GM11168 (cell line): ENCODE results near the gene CD33.
"Not testable (repeated sequence)": the region's sequence is repeated elsewhere in the genome, so short reads cannot be mapped to it uniquely, and the experiment has no call there.

Source experiments
- in situ Hi-C: fragments of 300-500 bp; cut with MboI; formaldehyde crosslinking; loops from one replicate; pipeline ENCODE4 v1.12.0; 2022; ENCODE audit warnings: low sequenced_read_pairs; ENCODE audit not compliant: unreplicated experiment

The CD33 gene

DNA sequence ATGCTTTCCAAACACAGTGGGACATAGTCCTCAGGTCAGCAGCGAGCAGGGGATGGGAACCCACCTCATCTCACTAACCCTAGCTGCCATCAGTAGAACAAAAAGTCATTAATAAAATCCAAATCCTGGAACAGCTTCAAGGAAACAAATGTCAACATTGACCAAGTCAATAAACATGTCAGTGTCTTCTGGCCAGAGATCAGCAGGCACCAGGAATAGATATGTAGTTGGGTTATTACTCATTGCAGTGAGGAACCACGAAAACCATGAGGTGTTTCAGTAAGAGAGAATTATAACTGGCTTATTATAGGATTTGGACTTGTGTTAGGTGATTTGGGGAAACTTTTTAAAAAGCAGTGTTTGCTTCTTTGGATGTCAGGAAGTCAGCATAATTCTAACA, 17.1 kb upstream of the CD33 start:
- in situ Hi-C loops: no loop called here

DNA sequence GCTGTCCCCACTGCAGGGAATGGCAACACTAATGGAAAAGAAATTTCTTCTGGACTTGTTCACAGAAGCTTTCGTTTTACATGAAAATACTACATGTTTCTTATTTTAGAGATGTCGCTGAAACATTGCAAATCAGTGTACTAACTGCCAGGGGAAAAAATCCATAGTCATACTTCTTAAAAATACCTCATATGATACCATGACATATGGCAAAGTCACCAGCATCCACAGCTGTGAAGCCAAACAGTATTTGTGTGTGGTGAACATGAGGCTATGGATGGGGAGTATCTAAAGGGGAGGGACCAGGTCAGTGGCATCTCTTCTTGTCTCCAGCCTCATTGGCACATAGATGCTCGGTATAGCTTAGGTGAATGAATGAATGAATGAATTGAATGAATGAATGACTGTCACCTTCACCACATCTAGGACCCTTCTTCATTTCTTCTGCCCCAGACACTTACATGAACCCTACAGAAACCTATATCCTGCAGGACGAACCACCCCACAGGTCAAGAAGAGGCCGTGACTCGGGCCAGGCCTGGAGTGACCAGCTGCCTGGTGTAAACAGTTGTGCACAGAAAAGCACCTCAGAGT, 14.6 kb upstream of the CD33 start:
- in situ Hi-C loops: no loop called here

DNA sequence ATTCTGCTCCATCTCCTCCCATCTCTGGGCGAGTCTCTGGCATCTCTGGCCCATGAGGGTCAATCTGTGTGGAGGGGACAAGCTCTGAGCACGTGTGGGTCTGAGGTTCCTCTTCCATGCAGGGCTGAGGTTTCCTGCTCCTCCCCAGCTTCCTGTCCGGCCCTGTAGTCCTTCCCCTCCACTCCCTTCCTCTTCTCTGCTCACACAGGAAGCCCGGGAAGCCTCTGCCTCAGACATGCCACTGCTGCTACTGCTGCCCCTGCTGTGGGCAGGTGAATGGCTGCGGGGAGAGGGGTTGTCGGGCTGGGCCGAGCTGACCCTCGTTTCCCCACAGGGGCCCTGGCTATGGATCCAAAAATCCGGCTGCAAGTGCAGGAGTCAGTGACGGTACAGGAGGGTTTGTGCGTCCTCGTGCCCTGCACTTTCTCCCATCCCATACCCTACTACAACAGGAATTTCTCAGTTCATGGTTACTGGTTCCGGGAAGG, 14.0 kb upstream of the CD33 start:
- in situ Hi-C loops: not testable (repeated sequence)

DNA sequence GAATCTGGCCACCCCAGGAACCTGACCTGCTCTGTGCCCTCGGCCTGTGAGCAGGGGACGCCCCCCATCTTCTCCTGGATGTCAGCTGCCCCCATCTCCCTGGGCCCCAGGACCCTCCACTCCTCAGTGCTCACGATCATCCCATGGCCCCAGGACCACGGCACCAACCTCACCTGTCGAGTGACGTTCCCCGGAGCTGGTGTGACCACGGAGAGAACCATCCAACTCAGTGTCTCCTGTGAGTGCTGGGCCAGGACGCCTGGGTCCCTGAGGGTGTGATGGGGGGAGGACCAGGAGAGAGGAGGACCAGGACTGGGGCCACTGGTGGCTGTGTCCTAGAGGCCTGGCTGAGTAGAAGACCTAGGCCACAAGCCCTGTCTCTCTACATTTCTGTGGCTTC, 13.0 kb upstream of the CD33 start:
- in situ Hi-C loops: no loop called here

DNA sequence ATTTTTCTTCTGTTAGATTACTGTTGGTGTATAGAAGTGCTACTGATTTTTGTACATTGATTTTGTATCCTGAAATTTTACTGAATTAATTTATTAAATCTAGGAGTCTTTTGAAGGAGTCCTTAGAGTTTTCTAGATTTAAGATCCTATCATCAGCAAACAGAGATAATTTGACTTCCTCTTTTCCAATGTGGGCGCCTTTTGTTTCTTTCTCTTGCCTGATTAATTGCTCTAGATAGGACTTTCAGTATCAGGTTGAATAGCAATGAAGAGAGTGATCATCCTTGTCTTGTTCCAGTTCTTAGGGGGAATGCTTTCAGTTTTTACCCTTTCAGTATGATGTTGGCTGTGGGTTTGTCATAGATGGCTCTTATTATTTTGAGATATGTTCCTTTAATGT, 5.6 kb upstream of the CD33 start:
- in situ Hi-C loops: no loop called here

DNA sequence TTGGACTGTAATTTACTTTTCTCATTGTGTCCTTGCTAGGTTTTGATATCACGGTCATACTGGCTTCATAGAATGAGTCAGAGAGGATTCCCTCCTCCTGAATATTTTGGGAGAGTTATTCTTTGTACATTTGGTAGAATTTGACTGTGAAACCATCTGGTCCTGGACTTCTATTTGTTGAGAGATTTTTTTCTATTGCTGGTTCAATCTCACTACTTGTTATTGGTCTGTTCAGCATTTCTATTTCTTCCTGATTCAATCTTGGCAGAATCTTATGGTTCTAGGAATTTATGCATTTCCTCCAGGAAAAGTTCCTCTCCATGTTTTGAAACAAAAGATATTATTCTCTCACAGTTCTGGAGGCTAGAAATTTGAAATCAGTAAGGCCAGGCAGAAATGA, 4.9 kb upstream of the CD33 start:
- in situ Hi-C loops: no loop called here

DNA sequence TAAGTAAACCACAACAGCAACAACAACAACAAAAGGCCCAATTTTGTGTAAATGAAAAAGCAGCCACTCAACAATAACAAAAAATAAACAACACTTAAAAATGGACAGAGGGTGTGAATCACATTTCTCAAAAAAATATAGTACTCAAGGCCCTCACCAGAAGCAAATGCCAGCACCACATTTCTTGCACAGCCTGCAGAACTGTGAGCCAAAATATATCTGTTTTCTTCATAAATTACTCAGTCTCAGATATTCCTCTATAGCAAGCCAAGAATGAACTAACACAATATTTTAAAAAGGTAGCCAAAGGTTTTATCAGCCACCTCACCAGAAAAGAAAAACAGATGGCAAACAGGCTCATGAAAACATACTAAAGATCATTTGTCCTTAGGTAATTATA, 3.9 kb upstream of the CD33 start:
- in situ Hi-C loops: no loop called here

DNA sequence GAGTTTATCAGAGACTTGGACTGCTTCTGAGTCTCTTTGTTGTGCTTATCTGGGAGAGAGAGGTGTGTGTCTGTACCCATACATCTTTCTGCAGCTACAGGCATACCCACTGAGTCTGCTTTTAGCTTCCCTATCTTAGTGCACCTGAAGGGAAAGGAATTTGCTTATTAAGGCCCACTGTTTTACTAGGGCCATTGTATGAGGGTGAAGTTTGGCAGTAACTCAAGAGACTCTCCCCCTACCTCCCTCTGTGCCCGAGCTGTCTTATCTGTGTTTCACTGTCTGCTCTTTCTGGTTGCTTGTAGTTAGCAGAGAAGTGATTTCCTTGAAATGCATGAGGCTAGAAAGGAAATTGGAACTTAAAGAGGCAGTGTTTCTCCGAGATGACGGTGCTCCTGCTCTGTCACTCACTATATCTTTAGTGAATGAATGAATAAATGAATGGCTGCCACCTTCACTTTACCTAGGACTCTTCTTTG, 678 bp upstream of the CD33 start:
- in situ Hi-C loops: no loop called here

DNA sequence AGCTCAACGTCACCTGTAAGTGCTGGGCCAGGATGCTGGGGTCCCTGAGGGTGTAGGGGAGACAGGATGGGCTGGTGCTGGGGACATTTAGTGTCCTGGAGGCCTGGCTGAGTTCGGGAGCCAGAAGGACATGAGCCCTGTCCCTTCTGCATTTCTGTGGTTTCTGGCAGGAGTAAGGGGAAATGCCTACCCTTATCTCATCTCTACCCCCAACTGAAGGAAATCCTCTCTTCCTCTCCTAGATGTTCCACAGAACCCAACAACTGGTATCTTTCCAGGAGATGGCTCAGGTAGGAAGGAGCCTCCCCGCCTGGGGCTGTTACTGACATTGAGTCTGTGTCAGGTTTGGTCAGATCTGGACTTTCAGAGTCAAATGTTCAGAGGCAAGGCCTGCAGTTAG, 1.2 kb downstream of the CD33 start:
- in situ Hi-C loops: no loop called here

DNA sequence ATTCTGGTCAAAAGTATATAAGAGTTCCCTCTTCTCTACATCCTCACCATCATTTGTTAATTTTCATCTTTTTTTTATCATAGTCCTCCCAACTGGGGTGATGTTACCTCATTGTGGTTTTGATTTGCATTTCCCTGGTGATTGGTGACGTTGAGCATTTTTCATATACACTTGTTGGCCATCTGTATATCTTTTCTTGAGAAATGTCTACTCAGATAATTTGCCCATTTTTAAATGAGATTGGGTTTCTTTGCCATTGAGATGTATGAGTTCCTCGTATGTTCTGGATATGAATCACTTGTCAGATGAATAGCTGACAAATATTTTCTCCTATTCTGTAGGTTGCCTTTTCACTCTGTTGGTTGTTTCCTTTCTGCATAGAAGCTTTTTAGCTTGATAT, 2.4 kb downstream of the CD33 start:
- in situ Hi-C loops: no loop called here

DNA sequence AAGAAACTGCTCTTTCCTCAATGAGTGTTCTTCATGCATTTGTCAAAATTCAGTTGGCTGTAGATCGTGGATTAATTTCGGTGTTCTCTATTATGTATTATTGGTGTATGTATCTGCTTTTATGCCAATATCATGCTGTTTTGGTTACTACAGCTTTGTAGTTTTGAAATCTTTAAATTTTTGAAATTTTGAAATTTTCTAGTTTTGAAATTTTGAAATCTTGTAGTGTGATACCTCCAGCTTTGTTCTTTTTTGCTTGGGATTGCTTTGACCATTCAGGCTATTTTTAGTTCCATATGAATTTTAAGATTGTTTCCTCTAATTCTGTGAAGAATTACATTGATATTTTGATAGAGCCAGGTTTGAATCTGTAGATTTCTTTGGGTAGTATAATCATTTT, 3.1 kb downstream of the CD33 start:
- in situ Hi-C loops: no loop called here

DNA sequence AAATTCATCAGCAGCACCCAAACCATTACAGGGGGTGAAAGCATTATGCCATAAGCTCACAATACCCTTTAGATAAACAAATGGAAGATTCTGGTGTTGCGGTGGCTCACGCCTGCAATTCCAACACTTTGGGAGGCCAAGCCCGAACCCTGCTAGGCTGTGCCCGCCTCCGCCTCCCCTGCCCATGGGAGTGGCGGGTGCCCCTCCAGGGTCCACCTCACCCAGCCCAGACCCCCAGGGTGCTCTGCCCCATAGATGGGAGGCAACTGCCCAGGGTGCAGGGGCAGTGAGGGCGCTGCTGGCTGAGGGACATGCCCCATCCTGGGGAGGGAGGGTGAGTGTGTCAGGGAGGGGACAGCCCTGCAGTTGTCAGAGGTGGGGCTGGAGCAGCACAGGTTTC, 16.0 kb downstream of the CD33 start:
- in situ Hi-C loops: no loop called here

DNA sequence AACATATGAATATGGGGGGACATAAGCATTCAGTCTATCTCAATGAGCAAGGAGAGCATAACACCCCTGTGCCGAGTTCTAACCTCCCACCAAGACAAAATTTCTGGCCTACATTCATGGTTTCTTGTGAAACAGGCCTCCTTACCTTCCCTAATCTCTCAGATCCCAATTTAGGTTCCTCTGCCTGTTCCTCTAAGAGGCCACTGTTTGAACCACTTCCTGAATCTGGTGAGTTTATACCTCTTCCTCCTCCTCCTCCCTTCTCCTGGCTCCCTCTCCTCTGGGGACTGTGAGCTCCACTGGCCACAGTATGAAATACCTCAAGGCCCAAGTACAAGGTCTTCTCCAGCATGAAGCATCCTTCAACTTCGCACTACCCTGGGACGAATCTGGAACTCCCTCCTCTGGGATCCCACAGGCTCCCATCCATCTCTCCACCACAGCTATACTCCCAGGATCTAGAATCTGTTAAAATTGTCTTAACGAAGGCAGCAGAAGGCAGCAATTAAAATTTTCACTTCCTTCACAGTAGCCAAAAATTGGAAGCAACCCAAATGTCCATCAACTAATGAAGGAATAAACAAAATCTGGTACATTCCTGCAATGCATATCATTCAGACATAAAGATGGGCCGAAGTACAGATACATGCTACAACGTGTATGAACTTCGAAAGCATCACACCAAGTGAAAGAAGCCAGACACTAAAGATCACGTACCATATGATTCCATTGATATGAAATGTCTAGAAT, 18.2 kb downstream of the CD33 start:
- in situ Hi-C loops: no loop called here

DNA sequence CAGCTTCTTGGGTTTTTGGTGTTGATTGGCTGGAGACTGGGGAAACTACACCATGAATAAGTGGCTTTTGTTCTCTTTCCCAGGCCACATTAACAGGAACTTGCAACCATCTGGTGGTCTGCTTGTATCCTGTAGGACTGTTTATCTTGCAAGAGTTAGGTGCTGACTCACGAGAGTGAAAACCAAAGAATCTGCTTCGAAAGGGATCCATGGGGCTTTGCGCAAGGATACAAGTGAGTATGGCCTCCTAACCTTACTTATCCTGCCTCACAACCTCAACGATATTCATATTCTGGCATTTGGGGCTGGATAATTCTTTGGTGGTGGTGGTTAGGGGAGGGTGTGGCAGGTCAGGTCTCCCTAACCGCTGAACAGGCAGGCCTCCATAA, 21.3 kb downstream of the CD33 start:
- in situ Hi-C loops: no loop called here

DNA sequence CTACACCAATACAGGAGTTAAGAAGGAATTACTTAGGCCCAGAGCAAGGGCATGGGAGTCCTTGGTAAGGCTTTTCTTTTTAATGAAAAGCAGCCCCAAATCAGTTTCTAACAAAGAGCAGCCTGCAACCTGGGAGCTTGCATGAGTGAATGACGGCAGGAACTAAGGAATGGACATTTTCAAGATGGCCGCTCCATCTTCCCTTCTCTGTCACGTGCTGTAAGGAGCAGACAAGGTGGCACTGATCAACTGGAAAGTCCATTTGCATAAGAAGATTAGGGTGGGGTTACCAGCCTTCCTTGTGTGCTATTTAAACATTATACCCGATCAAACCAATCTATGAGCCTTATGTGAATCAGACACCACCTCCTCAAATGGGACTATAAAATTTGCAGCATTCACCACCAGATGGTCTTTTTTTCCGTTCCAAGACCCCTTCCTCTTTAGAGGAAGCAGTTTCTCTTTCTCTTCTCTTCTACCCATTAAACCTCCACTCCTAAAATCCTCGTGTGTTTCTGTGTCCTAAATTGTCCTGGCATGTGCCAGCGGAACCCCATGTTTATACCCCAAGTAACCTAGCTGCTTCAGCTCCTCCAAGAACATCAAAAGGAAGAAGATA, 23.2 kb downstream of the CD33 start:
- in situ Hi-C loops: no loop called here

DNA sequence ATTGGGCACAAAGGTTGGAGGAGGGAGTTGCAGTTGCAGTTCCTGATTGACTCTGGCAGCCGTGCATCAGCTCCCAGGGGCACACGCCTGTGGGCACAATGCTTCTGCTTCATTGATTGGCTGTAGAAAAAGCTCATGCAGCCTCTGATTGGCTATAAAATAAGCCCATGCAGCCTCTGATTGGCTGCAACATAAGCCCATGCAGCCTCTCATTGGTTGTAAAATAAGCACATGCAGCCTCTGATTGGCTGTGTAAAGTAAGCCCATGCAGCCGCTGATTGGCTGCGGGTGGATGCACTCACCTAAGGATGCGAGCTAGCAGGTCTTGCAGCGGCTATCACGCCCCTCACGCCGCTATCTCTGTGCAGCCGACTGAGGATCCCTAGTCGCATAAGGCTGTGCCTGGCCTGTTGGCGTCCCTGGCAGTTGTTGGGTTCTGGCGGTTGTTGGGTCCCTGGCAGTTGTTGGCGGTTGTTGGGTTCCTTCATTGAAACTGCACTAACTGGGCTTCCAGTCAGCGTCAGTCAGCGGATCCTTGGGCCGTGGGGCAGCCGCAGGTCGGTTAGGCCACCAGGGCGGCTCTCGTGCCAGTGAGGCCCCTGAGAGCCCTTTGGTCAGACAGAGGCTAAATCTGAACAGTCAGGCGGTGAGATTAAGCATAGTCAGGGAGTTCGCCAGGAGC, 26.0 kb downstream of the CD33 start, which contains the start of gene SIGLECL1:
Gene SIGLECL1, plus strand, starts transcription at position 295 of the 682 bp plus-strand sequence. CDS start 12,993 bp downstream, outside the sequence.
- in situ Hi-C loops: no loop called here

DNA sequence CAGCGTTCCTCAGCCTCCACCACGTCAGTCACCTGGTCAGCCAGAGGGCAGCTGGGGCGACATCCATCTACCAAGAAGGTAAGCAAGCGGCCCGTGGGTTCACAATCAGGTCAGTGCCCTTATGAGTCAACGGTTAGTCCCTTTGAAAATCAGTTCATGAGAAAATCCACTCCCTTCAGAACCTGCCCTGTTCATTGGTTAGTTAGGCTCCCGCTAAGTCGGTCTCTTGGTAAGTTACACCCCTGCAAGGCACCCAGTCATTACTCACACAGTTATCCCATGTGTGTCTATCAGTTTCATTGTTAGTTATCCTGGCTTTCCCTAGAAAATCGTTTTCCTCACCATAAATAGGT, 26.6 kb downstream of the CD33 start:
- in situ Hi-C loops: no loop called here

DNA sequence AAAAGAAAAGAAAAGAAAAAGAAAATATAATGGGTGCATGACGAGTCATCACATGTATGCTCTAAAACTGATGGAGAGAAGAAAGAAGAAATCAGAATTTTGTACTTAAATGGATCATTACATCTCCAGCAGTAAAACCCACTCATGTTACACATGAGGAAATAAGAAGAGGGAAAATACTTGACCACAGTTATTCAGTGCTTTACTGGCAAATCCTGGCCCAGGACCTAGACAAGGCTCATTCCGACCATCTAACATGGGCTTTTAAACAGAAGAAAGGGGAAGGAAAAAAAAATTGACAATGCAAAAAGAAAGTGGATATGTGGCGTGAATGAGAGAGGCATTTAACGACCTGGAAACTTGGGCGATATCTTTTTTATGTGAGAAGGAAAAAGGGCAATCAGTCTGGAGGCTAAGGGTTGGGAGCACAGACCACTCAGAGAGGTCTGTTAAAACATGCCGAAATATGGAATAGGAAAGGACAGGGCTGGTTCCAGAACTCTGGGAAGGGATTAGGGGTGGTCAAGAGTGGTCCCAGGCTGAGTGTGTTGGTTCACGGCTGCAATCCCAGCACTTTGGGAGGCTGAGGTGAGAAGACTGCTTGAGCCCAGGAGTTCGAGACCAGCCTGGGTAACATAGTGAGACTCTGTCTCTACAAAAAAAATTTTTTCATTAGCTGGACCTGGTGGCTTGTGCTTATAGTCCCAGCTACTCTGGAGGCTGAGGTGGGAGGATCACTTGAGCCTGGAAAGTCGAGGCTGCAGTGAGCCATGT, 27.6 kb downstream of the CD33 start:
- in situ Hi-C loops: no loop called here

DNA sequence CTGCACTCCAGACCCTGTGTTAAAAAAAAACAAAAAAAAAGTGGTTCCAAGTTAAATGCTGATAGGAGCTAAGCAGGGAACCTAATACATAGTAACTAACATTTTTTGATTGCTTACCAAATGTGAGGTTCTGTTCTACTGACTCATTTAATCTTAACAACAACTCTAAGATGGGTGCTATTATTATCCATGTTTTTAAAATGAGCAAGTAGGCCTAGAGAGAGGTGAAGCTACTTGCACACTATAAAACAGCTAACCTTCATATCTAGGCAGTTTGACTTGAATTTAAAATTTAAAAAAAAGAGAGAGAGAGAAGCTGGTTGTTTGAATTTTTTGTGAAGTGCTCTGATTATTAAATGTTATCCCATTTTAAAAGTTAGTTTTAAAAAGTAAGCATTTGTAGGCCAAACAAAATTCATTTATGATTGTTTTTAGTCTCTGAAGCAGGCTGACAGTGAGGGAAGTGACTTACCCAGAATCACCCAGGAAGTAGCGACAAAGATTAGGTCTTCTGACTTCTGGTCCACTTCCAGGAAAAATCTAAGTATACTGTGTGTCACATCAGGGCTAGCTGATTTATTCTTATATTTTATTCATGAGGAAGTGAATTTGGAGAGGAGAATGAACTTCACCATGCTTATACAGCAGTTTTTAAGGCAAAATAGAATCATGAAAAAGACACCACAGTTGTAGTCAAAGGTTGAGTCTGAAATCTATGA, 28.4 kb downstream of the CD33 start:
- in situ Hi-C loops: no loop called here
